Right atrium auricular region (tissue), 2 donors: ENCODE results near the gene NRG3. TPM values are rescaled to one million over a fixed set of nuclear protein-coding genes. Genes with fewer than 3 reads are reported as not detected.

Experiments
- DNase-seq: peaks from one replicate; pipeline ENCODE4 v3.0.0-alpha.2; 2019; ENCODE audit warnings: low spot score
- H3K27ac ChIP-seq, 2 donors: fragments of 200-600 bp; sonication (generic); 1 replicate in 1 of 2; 2 replicates in 1 of 2; pipeline ENCODE4 v1.5.1; 2016 to 2019
- H3K27me3 ChIP-seq, 2 donors: fragments of 200-600 bp; sonication (generic); one replicate each; pipeline versions ENCODE4 v1.5.1 to v1.6.0; 2017 to 2019
- H3K36me3 ChIP-seq: fragments of 200-600 bp; sonication (generic); one replicate; pipeline ENCODE4 v1.5.1; 2016
- H3K4me1 ChIP-seq, 2 donors: fragments of 200-600 bp; sonication (generic); one replicate each; pipeline versions ENCODE4 v1.5.1 to v1.6.0; 2017 to 2019
- H3K4me3 ChIP-seq, 2 donors: fragments of 200-600 bp; sonication (generic); 1 replicate in 1 of 2; 2 replicates in 1 of 2; pipeline ENCODE4 v1.5.1; 2017 to 2019; ENCODE audit warnings: mild to moderate bottlenecking in 1 of 2, moderate library complexity in 1 of 2
- H3K9me3 ChIP-seq, 2 donors: fragments of 200-600 bp; sonication (generic); one replicate each; pipeline ENCODE4 v1.5.1; 2019
- total RNA-seq, 2 donors: library from RNA; depleted of rRNA; stranded (reverse); fragments of >200 nt; gene quantifications; one replicate each; pipeline ENCODE4 v1.1.0, GENCODE V29; 2016
- TF ChIP-seq, protein P1 (sequence below), 2 donors: fragments of 200-600 bp; sonication (generic); IDR thresholded peaks; one replicate each; pipeline ENCODE4 v1.5.1; 2019; ENCODE audit warnings: antibody characterized with exemption in 2 of 2

The NRG3 gene
- total RNA-seq, 2 donors from 2014 or later, result 0.70 to 1.4 TPM

DNA sequence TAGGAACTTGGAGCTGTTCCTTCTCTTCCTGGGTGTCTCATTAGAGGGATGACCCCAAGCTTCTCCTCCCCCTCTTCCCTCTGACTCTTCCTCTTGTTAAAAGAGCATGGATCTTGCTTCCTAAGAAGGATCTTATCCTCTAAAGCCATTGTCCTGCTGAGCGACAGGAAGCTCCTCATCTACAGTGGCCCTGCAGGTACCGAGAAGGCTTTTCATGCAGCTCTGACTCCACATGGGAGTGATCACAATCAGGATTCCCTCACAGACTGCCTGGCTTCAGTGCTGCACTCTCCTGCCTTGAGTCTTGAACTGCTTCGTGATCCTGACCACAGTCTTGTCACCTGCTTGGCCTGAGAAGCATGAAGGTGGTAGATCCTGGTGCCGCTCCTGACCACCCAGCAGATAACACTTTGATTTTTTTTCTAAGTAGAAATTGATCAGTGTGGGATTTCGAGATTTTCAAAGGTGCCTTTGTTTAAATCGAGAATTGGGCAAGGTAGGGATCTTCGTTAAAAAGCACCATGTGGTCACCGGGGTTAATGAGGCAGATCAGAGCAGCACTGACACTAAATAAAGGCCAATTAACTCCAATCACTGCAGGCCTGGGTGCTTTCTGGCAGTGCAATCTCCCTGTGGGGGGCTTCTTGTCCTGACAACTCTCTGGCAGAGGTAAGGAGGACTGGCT, 376.4 kb downstream of the NRG3 start:
- H3K9me3 ChIP-seq, result no peaks in the 10 kb centered on the region
- no peaks in the 10 kb centered on the region for H3K4me1 ChIP-seq

DNA sequence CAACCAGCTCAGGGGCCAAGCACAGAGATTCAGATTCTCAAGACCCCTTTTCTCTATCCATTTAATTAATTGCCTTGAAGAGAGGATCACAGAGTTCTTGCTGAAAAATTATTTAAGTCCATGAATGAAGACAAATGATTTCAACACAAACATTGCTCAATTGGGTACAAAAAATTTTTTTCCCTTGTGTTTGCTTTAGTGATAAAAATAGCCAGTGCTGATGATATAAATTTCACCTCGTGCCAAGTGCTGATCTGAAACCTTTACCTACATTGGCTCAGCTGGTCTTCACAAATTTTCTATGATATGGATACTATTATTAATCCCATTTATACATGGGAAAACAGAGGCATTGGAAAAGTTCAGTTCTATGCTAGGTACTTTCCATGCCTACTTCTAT, 377.1 kb downstream of the NRG3 start:
- H3K9me3 ChIP-seq, result no peaks in the 10 kb centered on the region
- no peaks in the 10 kb centered on the region for H3K27me3 ChIP-seq
- H3K36me3 ChIP-seq, result no peaks in the 10 kb centered on the region
- TF ChIP-seq, protein P1, sequence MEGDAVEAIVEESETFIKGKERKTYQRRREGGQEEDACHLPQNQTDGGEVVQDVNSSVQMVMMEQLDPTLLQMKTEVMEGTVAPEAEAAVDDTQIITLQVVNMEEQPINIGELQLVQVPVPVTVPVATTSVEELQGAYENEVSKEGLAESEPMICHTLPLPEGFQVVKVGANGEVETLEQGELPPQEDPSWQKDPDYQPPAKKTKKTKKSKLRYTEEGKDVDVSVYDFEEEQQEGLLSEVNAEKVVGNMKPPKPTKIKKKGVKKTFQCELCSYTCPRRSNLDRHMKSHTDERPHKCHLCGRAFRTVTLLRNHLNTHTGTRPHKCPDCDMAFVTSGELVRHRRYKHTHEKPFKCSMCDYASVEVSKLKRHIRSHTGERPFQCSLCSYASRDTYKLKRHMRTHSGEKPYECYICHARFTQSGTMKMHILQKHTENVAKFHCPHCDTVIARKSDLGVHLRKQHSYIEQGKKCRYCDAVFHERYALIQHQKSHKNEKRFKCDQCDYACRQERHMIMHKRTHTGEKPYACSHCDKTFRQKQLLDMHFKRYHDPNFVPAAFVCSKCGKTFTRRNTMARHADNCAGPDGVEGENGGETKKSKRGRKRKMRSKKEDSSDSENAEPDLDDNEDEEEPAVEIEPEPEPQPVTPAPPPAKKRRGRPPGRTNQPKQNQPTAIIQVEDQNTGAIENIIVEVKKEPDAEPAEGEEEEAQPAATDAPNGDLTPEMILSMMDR (IDR thresholded peaks at IDR 0.05), result no peak
- H3K27ac ChIP-seq, result no peak overlapping the region
- H3K4me1 ChIP-seq, result no peaks in the 10 kb centered on the region
- DNase-seq, result no peak
- no peak overlapping the region for H3K4me3 ChIP-seq

More for the DNA sequence above, 376.4 kb downstream of the NRG3 start:
- Histone ChIP-seq H3K27me3 (no peaks in the 10 kb centered on the region), H3K4me3 (no peak overlapping the region), H3K36me3 (no peaks in the 10 kb centered on the region), H3K27ac (no peak overlapping the region)
- TF ChIP-seq, protein P1 (IDR thresholded peaks at IDR 0.05), result no peak
- no peak for DNase-seq

DNA sequence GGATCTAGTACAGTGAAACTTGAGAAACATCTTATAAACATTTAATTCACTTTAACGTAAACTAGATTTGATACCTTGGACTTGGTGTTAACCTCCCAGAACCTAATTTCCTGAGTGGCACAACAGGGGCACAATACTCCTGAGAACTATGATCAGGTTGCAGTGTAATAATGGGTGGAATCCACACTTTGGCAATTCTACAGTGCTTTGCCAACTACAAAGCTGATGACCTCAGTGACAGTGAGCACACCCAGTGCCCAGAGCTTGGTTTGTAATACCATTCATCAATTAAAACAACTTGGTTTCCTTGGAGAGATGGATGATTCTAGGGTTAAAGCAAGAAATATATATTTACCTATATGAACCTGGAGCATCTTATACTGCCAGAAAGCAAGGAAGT, 379.2 kb downstream of the NRG3 start:
- TF ChIP-seq, protein P1 (IDR thresholded peaks at IDR 0.05), result no peak
- no peak for DNase-seq
- no peaks in the 10 kb centered on the region for H3K36me3 ChIP-seq
- no peak overlapping the region for H3K4me3 ChIP-seq
- H3K27me3 ChIP-seq, result no peaks in the 10 kb centered on the region
- no peaks in the 10 kb centered on the region for H3K9me3 ChIP-seq
- H3K27ac ChIP-seq, result no peak overlapping the region
- no peaks in the 10 kb centered on the region for H3K4me1 ChIP-seq

DNA sequence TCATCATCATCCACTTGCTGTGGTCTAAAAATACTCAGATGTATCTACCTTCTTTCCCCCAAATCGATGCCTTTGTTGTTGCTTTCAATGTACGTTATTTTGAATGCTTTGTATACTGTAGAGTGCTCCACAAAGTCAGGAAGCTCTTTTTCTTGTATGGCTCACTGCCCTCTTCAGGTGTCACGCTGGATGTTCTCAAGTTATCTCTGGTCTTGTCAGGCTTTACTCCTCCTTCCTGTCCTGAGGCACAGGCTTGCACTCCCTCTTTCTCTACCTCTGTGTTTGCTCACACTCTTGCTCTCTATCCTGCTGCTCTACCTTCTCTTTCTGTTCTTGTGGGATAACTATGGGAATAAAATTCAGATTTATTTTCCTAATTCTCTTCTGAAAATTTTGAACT, 381.3 kb downstream of the NRG3 start:
- H3K27me3 ChIP-seq, result no peaks in the 10 kb centered on the region

DNA sequence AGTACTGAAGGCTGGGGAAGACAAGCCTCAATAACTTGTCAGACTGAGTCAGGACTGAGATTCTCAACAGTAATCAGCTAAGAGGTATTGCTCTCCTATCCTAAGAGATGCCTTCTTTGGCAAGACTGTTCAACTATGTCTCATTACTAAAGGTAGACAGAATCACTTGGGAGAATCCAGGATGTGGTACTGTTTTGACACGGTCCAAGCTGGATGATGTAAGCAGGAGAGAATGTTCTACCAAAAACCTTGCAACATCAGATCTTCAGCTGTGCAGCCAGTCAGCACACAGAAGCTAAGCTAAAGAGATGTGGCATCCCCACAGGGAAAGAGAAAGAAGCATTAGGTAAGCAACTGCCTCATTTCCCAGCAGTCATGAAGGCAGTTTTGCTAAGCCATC, 391.4 kb downstream of the NRG3 start:
- Histone ChIP-seq H3K27me3 (no peaks in the 10 kb centered on the region), H3K36me3 (no peaks in the 10 kb centered on the region), H3K9me3 (no peaks in the 10 kb centered on the region), H3K4me3 (no peak overlapping the region), H3K27ac (no peak overlapping the region), H3K4me1 (no peaks in the 10 kb centered on the region)
- TF ChIP-seq, protein P1 (IDR thresholded peaks at IDR 0.05), result no peak
- no peak for DNase-seq

More for the DNA sequence above, 381.3 kb downstream of the NRG3 start:
- TF ChIP-seq, protein P1 (IDR thresholded peaks at IDR 0.05), result no peak
- no peak for DNase-seq
- H3K4me1 ChIP-seq, result no peaks in the 10 kb centered on the region
- H3K36me3 ChIP-seq, result no peaks in the 10 kb centered on the region
- no peak overlapping the region for H3K4me3 ChIP-seq
- no peaks in the 10 kb centered on the region for H3K9me3 ChIP-seq
- H3K27ac ChIP-seq, result no peak overlapping the region

DNA sequence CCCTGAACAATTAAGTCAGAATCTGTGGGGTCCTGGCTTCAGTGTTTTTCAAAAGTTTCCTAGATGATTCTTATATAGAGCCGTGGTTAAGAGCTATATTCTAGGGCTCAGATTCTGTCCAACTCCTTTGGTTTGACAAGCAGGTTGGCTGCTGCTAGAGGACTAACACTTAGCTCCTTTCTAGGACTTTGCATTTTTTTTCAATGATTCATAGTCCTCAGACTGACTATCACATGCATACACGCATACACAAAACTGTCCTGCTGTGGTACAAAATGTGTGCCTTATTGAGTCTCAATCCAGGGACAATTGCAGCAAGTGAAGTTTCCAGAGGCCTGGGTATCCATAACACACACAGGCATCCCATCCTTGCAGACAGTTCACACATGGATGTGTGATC, 392.0 kb downstream of the NRG3 start:
- no peaks in the 10 kb centered on the region for H3K4me1 ChIP-seq
- no peak overlapping the region for H3K27ac ChIP-seq
- H3K4me3 ChIP-seq, result no peak overlapping the region
- no peaks in the 10 kb centered on the region for H3K27me3 ChIP-seq
- DNase-seq, result no peak
- no peaks in the 10 kb centered on the region for H3K9me3 ChIP-seq
- H3K36me3 ChIP-seq, result no peaks in the 10 kb centered on the region
- TF ChIP-seq, protein P1 (IDR thresholded peaks at IDR 0.05), result no peak
